NAMALWA (cell line): ENCODE measurements around the gene TOP3B.
"Not testable (repeated sequence)": the region's sequence is repeated elsewhere in the genome, so short reads cannot be mapped to it uniquely, and the experiment has no call there.

Experiments used
- DNase-seq: peaks from one replicate; pipeline ENCODE4 v3.0.0-alpha.2; 2015; ENCODE audit warnings: low spot score

Gene TOP3B

GRCh38 chr22:21926728-21927127 is 55.9 kb downstream of the TOP3B start:
- no peak for DNase-seq

GRCh38 chr22:21923163-21923561 is 59.4 kb downstream of the TOP3B start:
- no peak for DNase-seq

- no peak for DNase-seq
These were observed 60.0 kb downstream of the TOP3B start for GRCh38 chr22:21922370-21923162.

DNA sequence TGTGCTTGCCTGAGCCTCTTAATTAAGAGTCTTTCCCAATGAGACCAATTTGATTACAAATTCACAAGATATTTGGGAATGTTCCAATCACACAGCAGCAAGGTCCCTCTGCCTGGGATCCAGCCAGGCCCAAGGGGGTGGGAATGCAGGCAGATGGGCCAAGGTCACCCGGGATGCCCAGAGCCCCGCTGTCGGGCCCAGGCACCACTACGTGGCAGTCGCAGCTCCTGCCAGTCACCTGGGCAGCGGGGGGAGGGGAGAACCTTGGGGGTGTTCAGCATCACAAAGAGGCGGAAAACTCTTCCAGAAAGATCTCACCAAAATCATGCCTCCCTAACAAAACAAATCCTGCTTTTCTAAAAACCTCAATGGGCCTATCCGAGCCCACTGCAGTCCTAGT is 60.9 kb downstream of the TOP3B start:
- no peak for DNase-seq

GRCh38 chr22:21921184-21921721 is 61.3 kb downstream of the TOP3B start:
- DNase-seq = no peak

DNA sequence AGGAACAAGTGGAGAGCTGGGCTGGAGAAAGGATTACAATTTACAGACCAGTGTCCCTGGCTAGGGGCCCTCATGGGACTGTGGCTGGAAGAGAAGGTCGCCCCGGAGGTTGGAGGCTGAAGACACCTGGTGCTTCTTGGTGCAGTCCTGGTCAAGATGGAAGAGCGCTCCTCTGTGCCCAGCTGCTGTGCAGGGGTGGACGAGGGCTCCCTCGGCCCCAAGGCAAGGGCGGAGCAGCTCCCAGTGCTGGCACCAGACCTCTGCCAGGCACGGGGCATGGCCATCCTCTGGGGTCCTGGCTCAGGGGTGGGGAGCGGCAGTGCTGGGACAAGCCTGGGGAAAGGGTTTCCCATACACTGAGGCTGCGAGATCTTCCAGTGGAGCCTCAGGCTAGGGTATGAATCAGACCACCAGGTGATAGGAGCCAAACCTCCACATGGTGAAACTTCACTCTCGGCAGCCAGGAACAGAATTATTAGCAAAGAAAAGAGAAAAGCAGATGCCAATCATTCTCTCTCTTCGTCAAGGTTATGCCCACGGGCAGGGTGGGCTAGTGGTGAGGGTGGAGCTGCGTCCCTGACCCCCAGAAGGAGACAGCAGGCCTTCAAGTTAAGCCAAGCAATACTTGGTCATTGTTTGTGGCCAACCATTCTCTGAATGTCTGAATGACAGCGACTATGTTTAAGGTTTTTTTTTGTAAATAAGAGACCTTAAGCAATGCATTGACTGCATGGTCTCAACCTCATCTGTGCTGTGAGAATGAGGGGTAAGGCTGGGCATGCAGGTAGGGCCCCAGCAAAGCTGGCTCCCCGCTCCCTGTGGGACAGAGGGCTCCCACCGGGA is 62.0 kb downstream of the TOP3B start:
- DNase-seq = no peak

- DNase-seq = no peak
These were observed 62.9 kb downstream of the TOP3B start for GRCh38 chr22:21919526-21920307.

GRCh38 chr22:21918466-21919185 is 64.0 kb downstream of the TOP3B start:
- no peak for DNase-seq

DNA sequence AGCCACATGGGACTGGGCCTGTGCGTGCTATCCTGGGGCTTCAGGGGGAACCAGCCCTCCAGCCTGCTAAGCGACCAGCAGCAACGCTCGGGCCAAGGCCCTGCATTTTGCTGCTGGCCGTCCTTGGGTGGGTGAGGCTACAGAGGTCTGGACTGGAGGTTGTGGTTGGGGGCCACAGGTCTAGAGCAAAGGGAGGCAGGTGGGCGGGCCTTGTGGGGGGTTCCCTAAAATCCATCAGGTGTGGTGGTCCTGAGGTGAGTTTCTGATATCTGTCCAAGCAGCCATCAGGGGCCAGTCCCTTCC is 64.7 kb downstream of the TOP3B start:
- DNase-seq = no peak

DNA sequence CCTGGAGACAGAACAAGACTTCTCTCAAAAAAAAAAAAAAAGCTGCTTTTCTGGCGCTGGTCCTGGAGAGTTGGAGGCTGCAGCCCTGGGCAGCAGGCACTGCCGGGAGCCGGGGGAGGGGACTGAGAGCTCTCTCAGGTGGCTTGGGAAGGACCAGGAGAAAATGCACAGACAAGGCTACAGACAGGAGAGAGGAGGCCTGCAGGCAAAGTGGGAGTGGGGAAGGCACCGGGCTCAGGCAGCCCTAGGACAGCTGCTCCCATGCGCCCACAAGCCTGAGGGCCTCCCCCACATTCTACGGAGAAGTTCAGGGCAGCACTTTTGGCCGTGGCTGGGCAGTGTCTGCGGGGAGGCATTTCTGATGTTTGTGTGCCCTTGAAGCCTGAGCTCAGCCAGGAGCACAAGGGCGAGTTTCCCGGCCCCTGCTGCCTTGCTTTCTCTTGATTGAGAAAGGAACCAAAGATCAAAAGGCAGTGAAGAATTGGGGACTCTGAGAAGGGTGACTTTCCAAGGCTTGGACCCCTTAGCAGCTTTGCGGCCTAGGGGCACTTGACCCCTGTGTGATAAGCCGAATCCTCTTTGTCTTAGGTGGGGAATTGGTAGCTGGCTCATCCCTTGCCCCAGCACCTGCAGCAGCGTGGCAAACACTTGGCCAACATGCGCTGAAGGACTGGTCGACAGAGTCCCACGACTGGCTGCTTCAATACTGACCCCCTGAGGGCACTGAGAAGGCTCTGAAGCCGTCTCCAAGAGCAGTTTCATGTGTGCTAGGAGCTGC is 65.2 kb downstream of the TOP3B start:
- no peak for DNase-seq

GRCh38 chr22:21916309-21916918 is 66.2 kb downstream of the TOP3B start:
- no peak for DNase-seq

GRCh38 chr22:21915624-21916308 is 66.8 kb downstream of the TOP3B start:
- no peak for DNase-seq

GRCh38 chr22:21914033-21914642 is 68.4 kb downstream of the TOP3B start:
- not testable (repeated sequence) for DNase-seq

GRCh38 chr22:21910367-21910766 is 72.2 kb downstream of the TOP3B start:
- DNase-seq = not testable (repeated sequence)

GRCh38 chr22:21909871-21910270 is 72.7 kb downstream of the TOP3B start:
- no peak for DNase-seq

- DNase-seq = no peak
These were observed 74.7 kb downstream of the TOP3B start for GRCh38 chr22:21907638-21908522.
